Ovary (tissue), 3 donors: ENCODE measurements around the gene FNBP1.
"Not testable (repeated sequence)": the region's sequence is repeated elsewhere in the genome, so short reads cannot be mapped to it uniquely, and the experiment has no call there.

Experiments
- CTCF ChIP-seq, 3 donors: fragments of 450-650 bp in 2 of 3; fragments of 200-600 bp in 1 of 3; IDR thresholded peaks; one replicate each; pipeline versions ENCODE4 v1.5.1 to v1.8.0; 2016 to 2022; ENCODE audit warnings: antibody characterized with exemption in 3 of 3, mild to moderate bottlenecking in 1 of 3
- POLR2A ChIP-seq: fragments of 450-650 bp; IDR thresholded peaks from one replicate; pipeline ENCODE4 v1.6.1; 2017; ENCODE audit warnings: antibody characterized with exemption, mild to moderate bottlenecking, moderate library complexity
- donor health status: DM: no; HTN: no; CAD: no.

- not testable (repeated sequence) for TF ChIP-seq POLR2A; CTCF (IDR thresholded peaks at IDR 0.05)
These were observed 45.3 kb downstream of the FNBP1 start for GRCh38 chr9:129997706-129998105.
